Gastrocnemius medialis (tissue), 4 donors: Measurements from ENCODE around the gene FAM135A. TPM values are rescaled to one million over a fixed set of nuclear protein-coding genes. Genes with fewer than 3 reads are reported as not detected.

ENCODE experiments used
- ATAC-seq, 2 donors: fragments of 150-250 bp; one replicate each; pipeline ENCODE4 v1.9.1; 2016
- DNase-seq, 2 donors: peaks; one replicate each; pipeline ENCODE4 v3.0.0-alpha.2; 2019
- H3K27ac ChIP-seq, 4 donors: fragments of 200-600 bp; sonication (generic); 1 replicate in 1 of 4; 2 replicates in 3 of 4; pipeline ENCODE4 v1.5.1; 2016 to 2018; ENCODE audit warnings: mild to moderate bottlenecking in 2 of 4, moderate library complexity in 1 of 4
- H3K27me3 ChIP-seq, 3 donors: fragments of 200-600 bp; sonication (generic) in 2 of 3; 1 replicate in 1 of 3; 2 replicates in 2 of 3; pipeline versions ENCODE4 v1.5.1 to v1.6.0; 2016 to 2019; ENCODE audit warnings: mild to moderate bottlenecking in 1 of 3, moderate library complexity in 1 of 3
- H3K36me3 ChIP-seq, 2 donors: fragments of 200-600 bp; sonication (generic) in 1 of 2; one replicate each; pipeline ENCODE4 v1.5.1; 2017 to 2018
- H3K4me1 ChIP-seq, 2 donors: fragments of 200-600 bp; sonication (generic) in 1 of 2; one replicate each; pipeline ENCODE4 v1.5.1; 2016 to 2017; ENCODE audit warnings: mild to moderate bottlenecking in 2 of 2
- H3K4me3 ChIP-seq, 4 donors: fragments of 200-600 bp; sonication (generic) in 3 of 4; 1 replicate in 1 of 4; 2 replicates in 3 of 4; pipeline ENCODE4 v1.5.1; 2016 to 2019; ENCODE audit warnings: mild to moderate bottlenecking in 2 of 4
- H3K9me3 ChIP-seq, 3 donors: fragments of 200-600 bp; sonication (generic) in 2 of 3; 1 replicate in 1 of 3; 2 replicates in 2 of 3; pipeline ENCODE4 v1.5.1; 2016 to 2019
- POLR2A ChIP-seq, 2 donors: fragments of 450-650 bp; IDR thresholded peaks; one replicate each; pipeline ENCODE4 v1.6.1; 2017; ENCODE audit warnings: antibody characterized with exemption in 2 of 2, mild to moderate bottlenecking in 2 of 2, moderate library complexity in 2 of 2
- in situ Hi-C, 4 donors: fragments of 200-750 bp; cut with MboI; loops; one replicate each; pipeline versions ENCODE4 v1.15.0 to v1.8.0; 2017; ENCODE audit warnings: low sequenced_read_pairs in 4 of 4
- intact Hi-C: fragments of 100-400 bp; cut with DNase I; formaldehyde crosslinking; loops from one replicate; pipeline ENCODE4 v1.15.1; 2023; ENCODE audit warnings: low total_unique reads
- total RNA-seq, 4 donors: library from RNA; depleted of rRNA; stranded (reverse); fragments of >200 nt; gene quantifications; one replicate each; pipeline versions ENCODE4 v1.1.0 to v1.2.3, GENCODE V29; 2016
- TF ChIP-seq, protein P1 (sequence below), 5 experiments: fragments of 450-650 bp in 3 of 5; fragments of 200-600 bp in 2 of 5; sonication (generic) in 2 of 5; IDR thresholded peaks in 4 of 5; conservative IDR thresholded peaks in 1 of 5; 1 replicate in 4 of 5; 2 replicates in 1 of 5; pipeline ENCODE4 v1.5.1; 2016 to 2019; ENCODE audit warnings: antibody characterized with exemption in 5 of 5, mild to moderate bottlenecking in 3 of 5, moderate library complexity in 3 of 5

The FAM135A gene
- total RNA-seq, 4 donors from 2014 or later = 9.3 to 18.4 (median 12.9) TPM

DNA sequence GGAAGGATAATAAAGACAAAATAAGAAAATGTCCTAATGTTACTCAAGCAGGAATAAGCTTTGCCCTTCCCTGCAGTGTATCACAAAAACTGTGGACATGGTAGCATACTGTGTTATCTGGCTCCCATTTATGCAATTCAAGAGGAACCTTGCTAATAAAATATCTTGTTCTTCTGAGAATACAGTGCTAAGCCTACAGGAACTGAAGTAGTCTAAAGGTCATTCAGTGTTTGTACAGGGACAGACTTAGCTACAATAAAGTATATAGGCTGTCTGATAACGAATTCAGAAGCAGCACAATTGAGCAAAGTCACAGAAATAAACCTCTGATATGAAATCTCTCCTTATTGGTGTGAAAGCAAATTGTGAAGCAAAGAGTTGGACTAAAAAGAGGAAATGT is 93.9 kb downstream of the FAM135A start:
- Histone ChIP-seq H3K4me3 (no peak overlapping the region), H3K27me3 (no peaks in the 10 kb centered on the region), H3K4me1 (no peaks in the 10 kb centered on the region), H3K36me3 (peaks cover 2 to 29% of the 10 kb centered on the region in 2 donors), H3K9me3 (no peaks in the 10 kb centered on the region), H3K27ac (no peak overlapping the region)
- intact Hi-C loops = no loop called here
- no peak for TF ChIP-seq POLR2A (IDR thresholded peaks at IDR 0.05)
- TF ChIP-seq, protein P1, sequence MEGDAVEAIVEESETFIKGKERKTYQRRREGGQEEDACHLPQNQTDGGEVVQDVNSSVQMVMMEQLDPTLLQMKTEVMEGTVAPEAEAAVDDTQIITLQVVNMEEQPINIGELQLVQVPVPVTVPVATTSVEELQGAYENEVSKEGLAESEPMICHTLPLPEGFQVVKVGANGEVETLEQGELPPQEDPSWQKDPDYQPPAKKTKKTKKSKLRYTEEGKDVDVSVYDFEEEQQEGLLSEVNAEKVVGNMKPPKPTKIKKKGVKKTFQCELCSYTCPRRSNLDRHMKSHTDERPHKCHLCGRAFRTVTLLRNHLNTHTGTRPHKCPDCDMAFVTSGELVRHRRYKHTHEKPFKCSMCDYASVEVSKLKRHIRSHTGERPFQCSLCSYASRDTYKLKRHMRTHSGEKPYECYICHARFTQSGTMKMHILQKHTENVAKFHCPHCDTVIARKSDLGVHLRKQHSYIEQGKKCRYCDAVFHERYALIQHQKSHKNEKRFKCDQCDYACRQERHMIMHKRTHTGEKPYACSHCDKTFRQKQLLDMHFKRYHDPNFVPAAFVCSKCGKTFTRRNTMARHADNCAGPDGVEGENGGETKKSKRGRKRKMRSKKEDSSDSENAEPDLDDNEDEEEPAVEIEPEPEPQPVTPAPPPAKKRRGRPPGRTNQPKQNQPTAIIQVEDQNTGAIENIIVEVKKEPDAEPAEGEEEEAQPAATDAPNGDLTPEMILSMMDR (IDR thresholded peaks at IDR 0.05 in 4 of 5, conservative IDR thresholded peaks at IDR 0.05 in 1 of 5) = no peak
- no peak for DNase-seq
- ATAC-seq = no peak
- in situ Hi-C loops = no loop called here

- no peak overlapping the region for H3K4me3 ChIP-seq
- H3K27me3 ChIP-seq = no peaks in the 10 kb centered on the region
- H3K27ac ChIP-seq = no peak overlapping the region
- H3K9me3 ChIP-seq = no peaks in the 10 kb centered on the region
- no peak for DNase-seq
- in situ Hi-C loops (no loop called here), intact Hi-C loops (no loop called here)
- no peak for ATAC-seq
- H3K36me3 ChIP-seq = peaks cover 2 to 11% of the 10 kb centered on the region in 2 donors
- TF ChIP-seq POLR2A (IDR thresholded peaks at IDR 0.05) = no peak
- TF ChIP-seq, protein P1 (IDR thresholded peaks at IDR 0.05 in 4 of 5, conservative IDR thresholded peaks at IDR 0.05 in 1 of 5) = no peak
- H3K4me1 ChIP-seq = no peaks in the 10 kb centered on the region
Observed at GRCh38 chr6:70508953-70509352, 95.6 kb downstream of the FAM135A start.

DNA sequence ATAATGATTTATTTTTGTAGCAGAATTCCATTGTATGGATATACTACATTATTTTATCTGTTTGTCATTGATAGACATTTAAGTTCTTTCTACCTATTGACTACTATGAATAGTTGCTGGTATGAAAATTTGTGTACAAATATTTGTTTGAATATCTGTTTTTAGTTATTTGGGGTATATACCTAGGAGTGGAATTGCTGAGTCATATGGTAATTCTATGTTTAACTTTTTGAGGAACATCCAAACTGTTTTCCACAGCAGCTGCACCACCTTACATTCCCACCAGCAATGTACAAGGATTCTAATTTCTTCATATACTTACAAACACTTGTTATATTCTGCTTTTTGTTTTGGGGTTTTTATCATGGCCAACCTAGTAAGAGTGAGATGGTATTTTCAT is 97.3 kb downstream of the FAM135A start:
- peaks cover 0 to 3% of the 10 kb centered on the region in 2 donors for H3K36me3 ChIP-seq
- in situ Hi-C loops = no loop called here
- ATAC-seq = no peak

GRCh38 chr6:70518723-70519122 is 105.4 kb downstream of the FAM135A start:
- H3K36me3 ChIP-seq = no peaks in the 10 kb centered on the region
- H3K4me1 ChIP-seq = no peaks in the 10 kb centered on the region
- ATAC-seq = no peak
- in situ Hi-C loops (no loop called here), intact Hi-C loops (no loop called here)
- H3K9me3 ChIP-seq = no peaks in the 10 kb centered on the region
- no peak for DNase-seq
- no peak overlapping the region for H3K27ac ChIP-seq
- H3K27me3 ChIP-seq = no peaks in the 10 kb centered on the region
- no peak for TF ChIP-seq POLR2A (IDR thresholded peaks at IDR 0.05)
- TF ChIP-seq, protein P1 (IDR thresholded peaks at IDR 0.05 in 4 of 5, conservative IDR thresholded peaks at IDR 0.05 in 1 of 5) = no peak
- H3K4me3 ChIP-seq = no peak overlapping the region

More for the DNA sequence above, 97.3 kb downstream of the FAM135A start:
- H3K9me3 ChIP-seq = no peaks in the 10 kb centered on the region
- no peak overlapping the region for H3K27ac ChIP-seq
- no peak overlapping the region for H3K4me3 ChIP-seq
- TF ChIP-seq, protein P1 (IDR thresholded peaks at IDR 0.05 in 4 of 5, conservative IDR thresholded peaks at IDR 0.05 in 1 of 5) = no peak
- no peak for TF ChIP-seq POLR2A (IDR thresholded peaks at IDR 0.05)
- H3K4me1 ChIP-seq = no peaks in the 10 kb centered on the region
- H3K27me3 ChIP-seq = no peaks in the 10 kb centered on the region
- no peak for DNase-seq
- intact Hi-C loops = no loop called here

GRCh38 chr6:70520575-70520974 is 107.3 kb downstream of the FAM135A start:
- Histone ChIP-seq H3K27me3 (no peaks in the 10 kb centered on the region), H3K9me3 (no peaks in the 10 kb centered on the region), H3K36me3 (peaks cover 0 to 4% of the 10 kb centered on the region in 2 donors), H3K4me1 (no peaks in the 10 kb centered on the region), H3K4me3 (no peak overlapping the region), H3K27ac (no peak overlapping the region)
- in situ Hi-C loops = no loop called here
- no peak for ATAC-seq
- TF ChIP-seq POLR2A (IDR thresholded peaks at IDR 0.05) = no peak
- TF ChIP-seq, protein P1 (IDR thresholded peaks at IDR 0.05 in 4 of 5, conservative IDR thresholded peaks at IDR 0.05 in 1 of 5) = peak in 4 of 5 experiments; percentile 22 to 40 (median 30)
- intact Hi-C loops = no loop called here
- DNase-seq = no peak
